Activated CD4-positive, alpha-beta T cell treated with anti-CD3 and anti-CD28 coated beads for 48 hours (primary cell): Measurements from ENCODE around the gene MPPED1.

Source experiments
- DNase-seq: peaks from one replicate; pipeline ENCODE4 v3.0.0-alpha.2; 2020

MPPED1 gene

GRCh38 chr22:43504068-43504467, 92.3 kb downstream of the MPPED1 start:
- DNase-seq, result no peak

- no peak for DNase-seq
These were observed 93.0 kb downstream of the MPPED1 start for GRCh38 chr22:43504666-43505261.

GRCh38 chr22:43505423-43505822, 93.6 kb downstream of the MPPED1 start:
- no peak for DNase-seq

DNA sequence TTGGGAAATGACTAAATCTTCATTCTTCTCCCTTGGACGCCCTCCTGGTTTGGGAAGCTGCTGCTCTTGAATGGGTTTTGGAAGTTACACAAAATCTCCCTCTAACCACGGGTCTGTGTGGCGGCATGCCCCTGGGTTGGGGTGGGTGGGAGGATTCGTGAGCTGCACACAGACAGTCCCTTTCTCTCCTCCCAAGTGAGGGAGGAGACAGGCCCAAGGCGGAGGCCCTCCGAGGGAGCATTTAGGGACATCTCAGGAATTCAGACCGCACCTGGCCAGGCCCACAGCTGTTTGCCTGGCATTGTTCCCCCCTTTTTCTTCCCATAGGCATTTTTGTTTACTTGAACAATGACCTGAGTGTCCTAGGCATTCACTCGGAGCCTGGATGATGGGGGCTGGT, 94.1 kb downstream of the MPPED1 start:
- DNase-seq, result no peak

GRCh38 chr22:43506487-43506886, 94.7 kb downstream of the MPPED1 start:
- no peak for DNase-seq

GRCh38 chr22:43507235-43507634, 95.4 kb downstream of the MPPED1 start:
- no peak for DNase-seq

GRCh38 chr22:43508489-43508888, 96.7 kb downstream of the MPPED1 start:
- no peak for DNase-seq

- no peak for DNase-seq
These were observed 97.5 kb downstream of the MPPED1 start for GRCh38 chr22:43509337-43509736.

DNA sequence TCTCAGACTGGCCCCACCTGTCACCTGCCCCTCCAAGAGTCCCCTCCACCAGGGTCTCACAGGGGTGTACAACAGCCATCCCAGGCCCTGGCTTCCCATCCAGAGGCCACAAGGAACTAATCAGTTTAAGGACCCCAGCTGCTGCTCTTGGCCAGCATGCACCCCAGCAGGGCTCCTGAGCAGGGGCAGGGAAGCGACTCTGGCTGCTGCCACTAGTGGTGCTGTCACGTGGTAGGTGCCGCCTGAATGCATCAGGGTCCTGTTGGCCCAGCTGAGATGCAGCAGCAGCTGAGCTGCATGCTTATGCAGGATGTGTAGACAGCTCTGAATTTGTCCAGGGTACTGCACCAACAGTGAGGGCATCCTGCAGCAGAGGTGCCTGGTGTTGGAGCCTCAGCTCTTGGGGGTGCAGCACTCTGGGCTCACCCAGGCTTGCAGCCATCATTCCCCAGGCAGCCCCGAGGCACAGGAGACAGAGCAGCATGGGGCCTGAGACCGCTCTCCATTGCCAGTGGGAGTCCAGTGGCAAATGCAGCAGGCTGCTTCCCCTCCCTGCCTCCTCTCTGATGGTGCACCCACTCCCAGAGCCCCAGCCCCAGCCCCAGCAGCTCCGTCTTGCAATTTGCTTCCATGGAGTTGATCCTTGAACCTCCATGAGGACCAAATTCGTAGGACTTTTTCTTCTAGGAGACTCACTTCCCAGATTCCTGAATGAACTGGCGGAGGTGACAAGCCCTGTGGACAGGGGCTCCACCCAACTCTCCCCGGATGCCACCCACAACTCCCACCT, 98.7 kb downstream of the MPPED1 start:
- no peak for DNase-seq

DNA sequence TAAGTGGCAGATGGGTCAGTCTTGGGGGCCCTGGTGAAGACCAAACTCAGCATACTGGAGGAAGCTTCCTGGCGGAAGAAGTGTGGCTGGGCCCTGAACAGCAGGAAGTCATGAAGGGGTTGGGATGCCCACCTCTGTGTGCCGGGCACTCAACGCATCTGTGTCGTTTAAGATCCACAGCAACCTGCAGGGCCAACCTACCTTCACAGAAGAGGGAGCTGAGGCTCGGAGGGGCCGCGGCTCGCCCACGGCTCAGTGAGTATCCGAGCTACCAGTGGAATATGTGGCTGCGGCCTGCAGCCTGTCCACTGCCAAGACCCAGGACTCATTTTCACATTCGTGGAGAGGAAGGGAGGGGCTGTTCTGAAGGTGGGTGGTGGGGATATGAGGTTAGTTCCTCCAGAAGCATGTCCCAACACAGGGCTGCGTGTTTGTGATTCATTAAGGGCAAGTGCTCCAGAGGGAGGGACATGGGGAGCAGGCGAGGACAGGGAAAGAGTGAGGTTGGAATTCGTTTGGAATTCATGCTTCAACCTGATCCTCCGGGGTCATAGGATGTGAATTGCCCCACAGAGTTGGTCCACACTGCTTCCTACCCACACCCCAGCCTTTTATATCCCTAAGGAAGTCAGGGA, 99.6 kb downstream of the MPPED1 start:
- DNase-seq, result no peak

GRCh38 chr22:43512279-43512678, 100.5 kb downstream of the MPPED1 start:
- no peak for DNase-seq

DNA sequence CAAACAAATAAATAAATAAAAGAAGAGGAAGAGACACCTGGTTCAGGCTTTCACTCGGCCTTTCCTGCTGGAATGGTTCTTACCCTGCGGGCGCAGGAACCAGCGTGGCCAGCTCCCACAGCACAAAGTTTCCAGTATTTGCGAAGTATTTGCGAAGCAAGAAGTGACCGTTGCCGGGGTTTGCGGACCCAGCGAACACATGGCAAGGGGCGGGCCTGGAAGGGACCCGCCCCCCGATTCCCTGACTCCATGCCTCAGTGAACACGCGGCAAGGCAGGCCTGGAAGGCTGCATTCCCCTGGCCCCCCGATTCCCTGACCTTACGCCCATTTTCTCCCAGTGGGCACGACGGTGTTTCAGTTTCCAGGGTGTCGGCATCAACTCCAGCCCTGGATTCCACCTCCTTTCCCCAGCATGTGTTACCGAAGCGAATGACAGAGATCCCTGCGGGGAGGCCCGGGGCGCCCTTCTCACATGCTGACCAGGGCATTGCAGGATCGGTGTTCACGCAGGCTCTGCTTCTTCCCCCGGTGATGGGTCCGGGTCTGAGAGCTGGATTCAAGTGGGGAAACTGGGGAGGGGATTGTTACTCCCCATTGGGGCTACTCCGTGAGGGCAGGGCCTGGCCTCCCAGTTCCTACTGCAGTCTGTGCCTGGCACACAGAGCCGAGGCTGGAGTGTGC, 102.8 kb downstream of the MPPED1 start:
- DNase-seq, result no peak

DNA sequence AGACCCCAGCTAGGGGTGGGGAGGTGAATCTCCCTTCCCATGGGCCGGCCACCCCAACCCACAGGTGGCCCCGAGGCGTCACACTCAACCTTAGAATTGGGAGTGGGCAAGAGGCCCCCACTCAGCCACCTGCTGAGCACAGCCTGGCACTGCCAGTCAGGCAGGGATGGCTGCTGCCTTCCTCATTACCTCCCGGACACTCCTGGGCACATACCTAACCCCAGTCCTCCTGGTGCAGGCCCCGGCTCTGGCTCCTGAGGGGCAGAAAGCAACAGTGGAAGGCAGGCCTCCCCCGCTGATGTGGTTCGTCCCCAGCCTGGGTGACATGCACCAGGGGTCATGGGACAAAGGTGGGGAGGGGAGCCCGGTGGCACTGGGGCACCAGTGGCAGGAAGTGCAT, 103.6 kb downstream of the MPPED1 start:
- DNase-seq, result no peak

- peak; percentile 15 for DNase-seq
These were observed 104.1 kb downstream of the MPPED1 start for GRCh38 chr22:43515902-43516301.

GRCh38 chr22:43516386-43516785, 104.6 kb downstream of the MPPED1 start:
- DNase-seq, result no peak

- no peak for DNase-seq
These were observed 105.3 kb downstream of the MPPED1 start for GRCh38 chr22:43516996-43517635.

DNA sequence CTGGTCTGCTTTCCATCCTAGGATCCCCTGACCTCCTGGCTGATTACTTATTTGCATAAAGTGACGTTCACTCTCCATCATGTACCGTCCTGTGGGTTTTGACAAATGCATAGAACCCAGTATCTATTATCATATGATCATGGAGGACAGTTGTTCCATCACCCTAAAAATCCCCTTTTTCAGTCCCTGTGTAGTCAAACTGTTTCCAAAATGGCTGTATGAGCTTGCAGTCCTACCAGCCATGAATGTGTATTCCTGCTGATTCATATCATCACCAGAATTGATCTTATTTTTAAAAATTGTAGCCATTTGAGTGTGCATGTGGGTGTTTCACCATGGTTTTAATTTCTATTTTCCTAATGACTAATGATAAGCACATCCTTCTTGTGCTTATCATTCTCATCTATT, 108.8 kb downstream of the MPPED1 start:
- no peak for DNase-seq

DNA sequence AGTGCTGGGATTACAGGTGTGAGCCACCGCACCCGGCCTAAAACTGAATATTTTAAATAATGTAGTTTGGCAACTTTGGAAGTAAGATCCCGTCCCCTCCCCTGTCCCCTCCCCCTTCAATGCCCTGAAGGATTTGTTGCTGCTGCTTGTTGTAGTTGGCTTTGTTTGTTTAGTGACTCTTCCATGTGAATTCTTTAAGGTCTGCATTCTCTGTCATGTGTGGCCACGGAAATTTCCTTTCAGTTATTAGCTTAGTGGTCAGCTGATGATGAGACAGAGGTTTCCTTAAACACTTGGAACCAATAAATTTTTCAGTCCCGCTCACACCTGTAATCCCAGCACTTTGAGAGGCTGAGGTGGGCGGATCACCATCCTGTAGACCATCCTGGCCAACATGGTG, 109.9 kb downstream of the MPPED1 start:
- DNase-seq, result no peak

DNA sequence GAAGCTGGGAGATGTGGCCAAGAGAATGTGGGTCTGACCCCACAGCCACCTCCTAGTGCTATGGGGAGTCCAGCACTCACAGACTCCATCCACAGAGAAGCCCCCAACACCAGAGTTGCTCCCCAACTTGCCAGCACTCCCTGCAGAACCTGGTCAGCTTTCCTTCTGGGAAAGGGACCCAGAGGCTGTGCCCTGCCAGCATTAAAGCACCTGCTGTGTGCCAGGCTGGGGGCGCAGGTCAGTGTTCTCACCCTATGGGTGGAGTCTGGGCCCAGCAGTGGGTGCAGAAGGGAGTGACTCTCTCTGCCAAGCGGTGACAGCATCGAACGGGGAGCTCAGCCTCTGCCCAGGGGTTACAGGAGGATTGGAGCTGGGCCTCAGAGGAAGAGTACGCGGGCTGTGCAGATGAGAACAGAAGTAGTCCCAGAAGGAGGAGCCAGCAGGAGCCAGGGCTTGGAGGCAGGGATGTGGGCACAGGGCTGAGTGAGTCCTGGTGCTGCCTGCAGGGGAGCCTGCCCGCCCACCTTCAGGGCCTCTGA, 114.4 kb downstream of the MPPED1 start:
- DNase-seq, result no peak

DNA sequence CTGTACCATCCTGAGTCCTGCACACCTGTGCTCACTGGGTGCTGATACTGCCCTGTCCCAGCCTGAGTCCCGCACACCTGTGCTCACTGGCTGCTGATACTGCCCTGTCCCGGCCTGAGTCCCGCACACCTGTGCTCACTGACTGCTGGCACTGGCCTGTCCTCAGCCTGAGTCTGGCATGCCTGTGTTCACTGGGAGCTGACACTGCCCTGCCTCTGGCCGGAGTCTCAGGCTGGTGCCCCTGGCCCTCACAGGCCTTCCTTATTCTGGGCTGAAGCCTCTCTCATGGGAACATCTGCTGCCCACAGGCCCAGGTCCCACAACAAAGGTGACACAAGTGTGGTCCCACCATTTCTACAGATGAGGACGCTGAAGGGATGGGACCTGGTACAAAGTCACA, 115.1 kb downstream of the MPPED1 start:
- DNase-seq, result no peak

DNA sequence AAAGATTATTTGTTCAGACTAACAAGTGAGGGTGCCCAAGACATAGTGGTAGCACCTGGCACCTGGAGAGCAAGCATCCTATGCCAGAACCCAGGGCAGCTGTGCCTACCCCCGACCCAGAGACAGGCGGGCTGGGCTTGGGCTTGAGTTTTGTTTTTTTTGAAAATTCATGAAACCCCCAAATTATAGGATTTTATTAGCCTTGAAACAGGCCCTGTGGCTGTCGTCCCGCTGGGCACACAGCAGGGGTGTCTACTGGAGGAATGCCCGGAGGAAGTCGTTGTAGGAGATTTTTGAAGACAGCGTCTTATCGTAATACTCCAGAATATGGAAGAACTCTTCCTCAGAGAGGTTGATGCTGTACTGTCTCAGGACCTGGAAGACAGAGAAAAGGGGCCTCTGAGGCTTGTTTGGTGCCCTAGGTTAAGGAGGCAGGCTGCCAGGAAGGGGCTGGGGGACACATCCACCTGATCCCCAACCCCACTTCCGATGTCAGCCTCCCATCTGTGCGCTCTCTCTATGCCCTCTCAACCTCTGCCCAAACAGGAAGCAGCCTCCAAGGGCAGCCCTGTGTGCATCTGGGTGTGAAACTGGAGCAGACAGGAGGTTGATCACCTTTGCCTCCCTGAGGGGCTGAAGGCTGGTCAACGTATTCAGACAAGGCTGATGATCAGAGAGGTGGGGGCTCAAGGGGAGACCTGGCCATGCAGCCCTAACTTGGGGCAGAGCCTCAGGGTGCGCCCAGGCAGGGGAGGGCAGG, 117.0 kb downstream of the MPPED1 start:
- no peak for DNase-seq

DNA sequence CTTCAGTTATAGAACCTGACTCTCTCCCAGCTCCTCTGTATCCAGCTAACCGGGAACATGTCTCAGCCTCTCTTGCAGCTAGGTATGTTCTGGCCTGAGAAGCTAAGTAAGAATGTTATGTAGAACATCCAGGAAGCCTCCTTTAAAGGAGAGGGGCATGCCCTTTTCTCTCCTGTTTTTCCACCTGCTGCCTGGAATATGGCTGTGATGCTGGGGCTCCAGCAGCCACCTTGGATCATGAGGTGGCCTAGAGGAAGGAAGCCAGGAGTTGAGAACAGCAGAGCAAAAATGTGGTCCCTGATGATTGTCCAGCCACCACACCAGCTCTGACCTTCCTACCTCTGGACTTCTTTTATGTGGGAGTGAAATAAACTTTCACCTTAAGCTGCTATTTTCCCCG, 117.6 kb downstream of the MPPED1 start:
- no peak for DNase-seq
